ENCODE results near the gene MEGF11.

DNA sequence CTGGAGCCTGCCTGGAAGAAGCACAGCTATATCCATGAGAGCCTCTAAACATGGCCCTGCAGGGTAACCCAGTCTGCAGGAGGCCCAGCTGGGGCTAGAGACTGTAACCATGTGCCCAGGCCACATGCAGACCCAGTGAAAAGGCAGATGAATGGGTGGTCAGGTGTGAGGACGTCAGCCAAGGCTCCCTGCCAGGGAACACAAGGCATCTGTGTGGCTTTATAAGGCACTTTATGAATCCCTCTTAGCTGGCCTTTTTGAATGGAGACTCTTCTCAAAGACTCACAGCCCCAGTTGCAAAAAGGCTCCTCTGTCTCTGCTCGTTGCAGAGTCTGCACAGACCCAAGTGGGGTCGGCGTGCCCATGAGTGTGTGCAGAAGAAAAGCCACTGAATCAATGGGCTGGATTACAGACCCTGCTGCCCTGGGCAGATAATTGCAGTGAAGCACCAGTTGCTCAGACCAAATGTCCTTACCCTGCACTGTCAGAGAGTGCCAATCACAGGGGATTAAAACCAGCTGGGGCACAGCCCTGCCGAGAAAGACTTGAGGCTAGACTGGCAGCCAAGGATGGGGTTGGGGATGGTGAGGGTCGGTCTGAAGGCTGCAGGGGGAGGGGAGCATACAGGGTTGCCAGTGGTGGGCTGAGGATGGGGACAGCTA lies 230.1 kb downstream of the MEGF11 start:
- TF ChIP-seq EZH2 (IDR thresholded peaks at IDR 0.05; ENCODE audit: low read length, missing control alignments) (no peak), CTCF (conservative IDR thresholded peaks at IDR 0.05 in 1 of 2, IDR thresholded peaks at IDR 0.05 in 1 of 2; ENCODE audit: low read depth in 1 of 2, low read length in 2 of 2) (no peak)
